Keratinocyte (primary cell): ENCODE data around the gene LTF.

ENCODE experiments used
- CTCF ChIP-seq, 3 experiments: IDR thresholded peaks in 1 of 3; conservative IDR thresholded peaks in 1 of 3; optimal IDR thresholded peaks in 1 of 3; 2 replicates in 2 of 3; 3 replicates in 1 of 3; pipeline versions ENCODE3 to v1.5.1; 2011; ENCODE audit warnings: low read length in 3 of 3, mild to moderate bottlenecking in 3 of 3, moderate library complexity in 2 of 3, control low read depth in 1 of 3, inconsistent platforms in 1 of 3; ENCODE audit not compliant: insufficient read depth in 2 of 3; ENCODE audit errors: extremely low read depth in 1 of 3
- EZH2 ChIP-seq: IDR thresholded peaks from one replicate; pipeline ENCODE4 v1.6.1; 2012; ENCODE audit warnings: inconsistent platforms, mild to moderate bottlenecking, low read length, moderate library complexity

GRCh38 chr3:46467562-46467961 is 2.9 kb upstream of the LTF start:
- TF ChIP-seq CTCF (optimal IDR thresholded peaks at IDR 0.05 in 1 of 3, IDR thresholded peaks at IDR 0.05 in 1 of 3, conservative IDR thresholded peaks at IDR 0.05 in 1 of 3; ENCODE audit: extremely low read depth in 1 of 3, insufficient read depth in 2 of 3, low read length in 3 of 3) (no peak), EZH2 (no peak)
